Endodermal cell (in vitro differentiated cells): Measurements from ENCODE around the gene UGT3A1. TPM values are rescaled to one million over a fixed set of nuclear protein-coding genes. Genes with fewer than 3 reads are reported as not detected.

Source experiments
- DNase-seq: peaks from one replicate; pipeline ENCODE4 v3.0.0-alpha.2; 2017
- H3K27ac ChIP-seq: 2 replicates; pipeline ENCODE4 v1.5.1; 2013; ENCODE audit warnings: mild to moderate bottlenecking, low read depth, low read length, moderate library complexity
- H3K27me3 ChIP-seq: 2 replicates; pipeline ENCODE4 v1.6.1; 2013; ENCODE audit warnings: mild to moderate bottlenecking, low read length, moderate library complexity; ENCODE audit not compliant: insufficient read depth, control insufficient read depth, poor library complexity, severe bottlenecking
- H3K36me3 ChIP-seq: 2 replicates; pipeline ENCODE4 v1.7.0; 2013; ENCODE audit warnings: mild to moderate bottlenecking, low read length, moderate library complexity; ENCODE audit not compliant: control insufficient read depth, insufficient read depth
- H3K4me1 ChIP-seq: one replicate; pipeline ENCODE4 v1.7.0; 2013; ENCODE audit warnings: low read length; ENCODE audit not compliant: control insufficient read depth, insufficient read depth
- H3K4me3 ChIP-seq: 2 replicates; pipeline ENCODE4 v1.5.1; 2013; ENCODE audit warnings: mild to moderate bottlenecking, low read length, moderate library complexity
- H3K9ac ChIP-seq: 2 replicates; pipeline ENCODE4 v1.6.1; 2013; ENCODE audit warnings: mild to moderate bottlenecking, low read length, moderate library complexity; ENCODE audit not compliant: poor library complexity, severe bottlenecking; ENCODE audit errors: extremely low read depth
- H3K9me3 ChIP-seq: 2 replicates; pipeline ENCODE4 v1.6.1; 2013; ENCODE audit warnings: mild to moderate bottlenecking, low read length, moderate library complexity; ENCODE audit not compliant: control insufficient read depth
- H3K27ac Mint-ChIP-seq: 2 replicates; pipeline ENCODE4 v1.8.0; 2020; ENCODE audit warnings: mixed read lengths
- H3K27me3 Mint-ChIP-seq: 2 replicates; pipeline ENCODE4 v1.8.0; 2021; ENCODE audit warnings: mild to moderate bottlenecking, mixed read lengths; ENCODE audit not compliant: insufficient read depth
- H3K36me3 Mint-ChIP-seq: 2 replicates; pipeline ENCODE4 v1.8.0; 2020; ENCODE audit warnings: low read depth, mixed read lengths
- H3K4me1 Mint-ChIP-seq: 2 replicates; pipeline ENCODE4 v1.8.0; 2020; ENCODE audit warnings: mixed read lengths
- H3K4me3 Mint-ChIP-seq: 2 replicates; pipeline ENCODE4 v1.8.0; 2020; ENCODE audit warnings: mild to moderate bottlenecking, moderate library complexity, mixed read lengths
- H3K9me3 Mint-ChIP-seq: 2 replicates; pipeline ENCODE4 v1.8.0; 2020; ENCODE audit warnings: mild to moderate bottlenecking, mixed read lengths
- CTCF ChIP-seq: fragments of 200-600 bp; sonication (generic); conservative IDR thresholded peaks from 2 replicates; pipeline ENCODE4 v1.5.0; 2021; ENCODE audit warnings: antibody characterized with exemption, mild to moderate bottlenecking
- WGBS, 2 experiments: methylation state at CpG; one replicate each; pipeline versions ENCODE4 v1.1.5 to v1.1.7; 2013; ENCODE audit warnings: missing lambda C conversion rate in 2 of 2, mixed read lengths in 1 of 2; ENCODE audit not compliant: insufficient coverage in 1 of 2, insufficient read length in 1 of 2; 5-methylcytosine and 5-hydroxymethylcytosine counted together
- total RNA-seq, 2 donors: library from RNA; stranded (reverse); fragmentation: NEBNext Ultra II Directional in 1 of 2; extraction: Animal tissue kit (Norgen Biotek cat#: 25700) in 1 of 2; gene quantifications; 2 replicates in 1 of 2; 3 replicates in 1 of 2; pipeline ENCODE4 v1.2.1, GENCODE V29; 2021

Gene UGT3A1
- total RNA-seq, 2 donors from 2014 or later: 4.7 to 10.6 TPM

- Histone ChIP-seq H3K27me3 (no peaks in the 10 kb centered on the region), H3K36me3 (no peaks in the 10 kb centered on the region), H3K9me3 (no peaks in the 10 kb centered on the region), H3K4me1 (no peaks in the 10 kb centered on the region), H3K27ac (no peak overlapping the region), H3K4me3 (no peak overlapping the region), H3K9ac (no peak overlapping the region)
- no peak for DNase-seq
- Mint-ChIP-seq H3K27ac (no peak overlapping the region), H3K36me3 (no peaks in the 10 kb centered on the region), H3K4me1 (no peaks in the 10 kb centered on the region), H3K9me3 (no peaks in the 10 kb centered on the region), H3K27me3 (peaks cover 6% of the 10 kb centered on the region), H3K4me3 (no peak overlapping the region)
- no peak for TF ChIP-seq CTCF
- WGBS, 2 experiments: 90 to 100% methylated on average over 1 of the region's 1 CpG
Measured at GRCh38 chr5:35999547-35999946, 8.4 kb upstream of the UGT3A1 start.

DNA sequence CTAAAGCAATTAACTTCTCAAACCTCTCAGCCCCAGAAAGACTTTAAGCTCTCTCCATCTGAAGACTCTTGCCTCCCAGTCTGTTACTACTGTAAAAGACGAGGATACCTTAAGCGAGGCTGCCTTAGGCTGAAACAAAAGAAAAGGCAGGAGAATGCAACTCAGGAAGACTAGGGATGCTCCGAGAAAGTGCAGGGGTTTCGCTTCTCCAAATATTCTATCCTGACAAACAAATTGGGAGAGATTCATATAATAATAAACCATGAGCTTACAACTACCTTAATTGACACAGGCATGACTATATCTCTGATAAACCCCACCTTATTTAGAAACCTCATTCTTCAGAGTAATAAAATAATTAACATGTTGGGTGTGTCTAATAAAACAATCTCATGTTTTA lies 4.9 kb upstream of the UGT3A1 start:
- Histone ChIP-seq H3K9me3 (no peaks in the 10 kb centered on the region), H3K36me3 (no peaks in the 10 kb centered on the region), H3K4me3 (no peak overlapping the region), H3K9ac (no peak overlapping the region), H3K27ac (no peak overlapping the region), H3K4me1 (no peaks in the 10 kb centered on the region), H3K27me3 (no peaks in the 10 kb centered on the region)
- Mint-ChIP-seq H3K4me3 (no peak overlapping the region), H3K9me3 (no peaks in the 10 kb centered on the region), H3K4me1 (peaks cover 4% of the 10 kb centered on the region), H3K36me3 (no peaks in the 10 kb centered on the region), H3K27me3 (peaks cover 20% of the 10 kb centered on the region), H3K27ac (no peak overlapping the region)
- WGBS, 2 experiments: 89 to 100% methylated on average over 2 to 4 of the region's 4 CpGs
- no peak for TF ChIP-seq CTCF
- DNase-seq: no peak

GRCh38 chr5:35990520-35990919 lies 670 bp downstream of the UGT3A1 start:
- H3K9me3 ChIP-seq: no peaks in the 10 kb centered on the region
- Mint-ChIP-seq H3K27ac (peak overlapping the region; percentile 82), H3K4me3 (peak overlapping the region; percentile 71), H3K27me3 (peaks cover 50% of the 10 kb centered on the region), H3K36me3 (no peaks in the 10 kb centered on the region), H3K9me3 (no peaks in the 10 kb centered on the region), H3K4me1 (peaks cover 11% of the 10 kb centered on the region)
- TF ChIP-seq CTCF: no peak
- peak overlapping the region; percentile 84 for H3K4me3 ChIP-seq
- no peak for DNase-seq
- WGBS, 2 experiments: 38 to 52% methylated on average over 8 to 12 of the region's 12 CpGs
- H3K9ac ChIP-seq: peak overlapping the region; percentile 66
- H3K36me3 ChIP-seq: no peaks in the 10 kb centered on the region
- H3K27ac ChIP-seq: no peak overlapping the region
- H3K4me1 ChIP-seq: no peaks in the 10 kb centered on the region
- H3K27me3 ChIP-seq: peaks cover 17% of the 10 kb centered on the region
